Measurements from ENCODE around the gene ARHGAP45. TPM values are rescaled to one million over a fixed set of nuclear protein-coding genes. Genes with fewer than 3 reads are reported as not detected.

Gene ARHGAP45
- total RNA-seq, 3 donors from 2014 or later (not counting 1 experiment from before 2014, with no cell fraction given): 535 to 601 (median 560) TPM

- no peak for TF ChIP-seq CTCF (IDR thresholded peaks at IDR 0.05)
- no peak for DNase-seq
- intact Hi-C loops (cut with micrococcal nuclease): loop anchor here (5.0 kb wide), 1 partner anchor 35 kb away; the partner anchor contains the start of gene ARHGAP45
- Mint-ChIP-seq H3K9me3 (no peaks in the 10 kb centered on the region), H3K27ac (no peak overlapping the region), H3K27me3 (ENCODE audit: low read depth in 2 of 2) (no peaks in the 10 kb centered on the region), H3K4me3 (no peak overlapping the region), H3K36me3 (no peaks in the 10 kb centered on the region), H3K4me1 (peaks cover 14 to 28% of the 10 kb centered on the region in 2 donors)
- H3K36me3 ChIP-seq (ENCODE audit: control insufficient read depth, insufficient read depth, low read length): peaks cover 38% of the 10 kb centered on the region
- no peaks in the 10 kb centered on the region for H3K27me3 ChIP-seq (ENCODE audit: control insufficient read depth, insufficient read depth, low read length)
- no peak overlapping the region for H3K27ac ChIP-seq (ENCODE audit: low read length)
- no peak overlapping the region for H3K4me3 ChIP-seq (ENCODE audit: low read length)
- H3K4me1 ChIP-seq (ENCODE audit: control insufficient read depth, insufficient read depth, low read length): peaks cover 68% of the 10 kb centered on the region
- 90% methylated on average over 20 of the region's 20 CpGs for WGBS (ENCODE audit: insufficient coverage)
- ATAC-seq: no peak
- no peaks in the 10 kb centered on the region for H3K9me3 ChIP-seq (ENCODE audit: control insufficient read depth, insufficient read depth, low read length)
Measured at GRCh38 chr19:1032264-1032867, 34.6 kb upstream of the ARHGAP45 start.

GRCh38 chr19:1035998-1036621 is 30.9 kb upstream of the ARHGAP45 start:
- Histone ChIP-seq H3K36me3 (ENCODE audit: control insufficient read depth, insufficient read depth, low read length) (peaks cover 43% of the 10 kb centered on the region), H3K9me3 (ENCODE audit: control insufficient read depth, insufficient read depth, low read length) (no peaks in the 10 kb centered on the region), H3K4me1 (ENCODE audit: control insufficient read depth, insufficient read depth, low read length) (peaks cover 67% of the 10 kb centered on the region), H3K27ac (ENCODE audit: low read length) (no peak overlapping the region), H3K4me3 (ENCODE audit: low read length) (no peak overlapping the region), H3K27me3 (ENCODE audit: control insufficient read depth, insufficient read depth, low read length) (no peaks in the 10 kb centered on the region)
- no peak overlapping the region for H3K27ac Mint-ChIP-seq
- ATAC-seq (no peak), DNase-seq (peak in 1 of 2 donors; percentile 56)
- H3K9me3 Mint-ChIP-seq: no peaks in the 10 kb centered on the region
- peak overlapping the region; percentile 13 for H3K4me3 Mint-ChIP-seq
- H3K36me3 Mint-ChIP-seq: no peaks in the 10 kb centered on the region
- peaks cover 38 to 48% of the 10 kb centered on the region in 2 donors for H3K4me1 Mint-ChIP-seq
- intact Hi-C loops (cut with micrococcal nuclease): no loop called here
- 89% methylated on average over 29 of the region's 29 CpGs for WGBS (ENCODE audit: insufficient coverage)
- no peaks in the 10 kb centered on the region for H3K27me3 Mint-ChIP-seq (ENCODE audit: low read depth in 2 of 2)
- TF ChIP-seq CTCF (IDR thresholded peaks at IDR 0.05): no peak

GRCh38 chr19:1037621-1038064 is 29.3 kb upstream of the ARHGAP45 start:
- ATAC-seq: no peak
- Histone ChIP-seq H3K9me3 (ENCODE audit: control insufficient read depth, insufficient read depth, low read length) (no peaks in the 10 kb centered on the region), H3K27ac (ENCODE audit: low read length) (peak overlapping the region; percentile 66), H3K4me1 (ENCODE audit: control insufficient read depth, insufficient read depth, low read length) (peaks cover 65% of the 10 kb centered on the region), H3K36me3 (ENCODE audit: control insufficient read depth, insufficient read depth, low read length) (peaks cover 40% of the 10 kb centered on the region), H3K4me3 (ENCODE audit: low read length) (no peak overlapping the region), H3K27me3 (ENCODE audit: control insufficient read depth, insufficient read depth, low read length) (no peaks in the 10 kb centered on the region)
- H3K27me3 Mint-ChIP-seq (ENCODE audit: low read depth in 2 of 2): no peaks in the 10 kb centered on the region
- H3K4me1 Mint-ChIP-seq: peaks cover 39 to 53% of the 10 kb centered on the region in 2 donors
- no peak for TF ChIP-seq CTCF (IDR thresholded peaks at IDR 0.05)
- H3K27ac Mint-ChIP-seq: peak overlapping the region; percentile 85 to 92
- intact Hi-C loops (cut with micrococcal nuclease): no loop called here
- DNase-seq: peak in 1 of 2 donors; percentile 40
- peak overlapping the region; percentile 67 for H3K4me3 Mint-ChIP-seq
- 40% methylated on average over 22 of the region's 22 CpGs for WGBS (ENCODE audit: insufficient coverage)
- no peaks in the 10 kb centered on the region for H3K9me3 Mint-ChIP-seq
- no peaks in the 10 kb centered on the region for H3K36me3 Mint-ChIP-seq
